NCI-H2196 (cell line): ENCODE measurements around the gene PPFIBP2.

Source experiments
- DNase-seq: peaks from one replicate; lab custom pipeline; 2025; ENCODE audit not compliant: unreplicated experiment; lab: John Stamatoyannopoulos, UW

Gene PPFIBP2

DNA sequence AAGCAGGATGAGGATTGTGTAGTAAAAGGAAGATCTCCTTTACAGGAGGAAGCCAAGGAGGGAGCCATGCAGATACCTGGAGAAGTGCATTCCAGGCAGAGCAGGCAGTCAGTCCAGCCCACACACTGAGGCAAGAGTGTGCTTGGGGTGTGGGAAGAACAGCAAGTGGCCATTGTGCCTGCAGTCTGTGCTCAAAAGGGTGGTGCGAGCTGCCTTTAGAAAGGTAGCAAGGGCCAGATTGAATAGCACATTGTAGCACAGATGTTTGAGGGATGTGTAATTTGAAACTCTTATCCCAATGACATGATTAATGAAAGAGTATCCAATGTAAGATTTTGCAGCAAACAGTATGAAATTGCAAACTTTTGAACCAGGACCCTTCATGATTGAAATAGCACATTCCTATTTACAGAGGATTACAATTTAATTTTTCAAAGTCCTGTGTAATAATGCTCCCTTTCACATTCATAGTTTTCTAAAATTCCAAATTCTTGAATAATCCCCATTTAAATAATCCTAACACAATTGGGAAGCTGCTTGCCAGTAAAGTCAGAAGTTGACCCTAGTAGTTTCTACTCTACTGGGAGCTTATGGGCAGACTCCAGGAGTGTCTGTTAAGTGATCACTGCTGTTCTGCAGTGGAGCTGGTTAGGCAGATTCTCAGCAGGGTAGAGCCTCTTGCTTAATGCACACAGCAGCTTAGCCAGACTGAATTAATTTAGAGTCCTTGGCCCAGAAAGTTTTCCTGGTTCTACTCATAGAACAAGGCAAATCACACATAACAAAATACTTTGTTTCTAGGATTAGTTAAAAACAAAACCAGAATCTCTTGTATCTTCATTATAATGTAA is 81.4 kb downstream of the PPFIBP2 start:
- DNase-seq: no peak

GRCh38 chr11:7595951-7596350 is 82.2 kb downstream of the PPFIBP2 start:
- no peak for DNase-seq

GRCh38 chr11:7596975-7597391 is 83.2 kb downstream of the PPFIBP2 start:
- peak; percentile 44 for DNase-seq

DNA sequence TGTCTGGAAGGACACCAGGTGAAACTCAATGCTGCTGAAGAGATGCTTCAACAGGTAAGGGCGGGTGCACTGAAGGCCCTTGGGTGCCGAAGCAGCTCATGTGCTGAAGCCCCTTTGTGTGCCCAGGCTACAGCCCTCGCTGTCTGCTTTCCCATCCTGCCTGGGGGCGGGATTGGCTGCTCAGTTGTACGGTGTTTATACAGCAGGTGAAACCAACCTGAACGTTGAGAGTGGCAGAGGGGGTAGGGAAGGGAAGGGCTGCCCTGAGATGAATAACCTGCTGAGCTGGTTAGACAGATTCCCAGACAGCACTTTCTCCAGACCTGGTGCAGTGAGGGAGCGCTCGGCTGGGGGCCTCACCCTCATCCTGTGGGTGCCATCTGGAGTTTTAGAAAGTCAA is 83.8 kb downstream of the PPFIBP2 start:
- peak; percentile 76 for DNase-seq

GRCh38 chr11:7599209-7599608 is 85.4 kb downstream of the PPFIBP2 start:
- no peak for DNase-seq

DNA sequence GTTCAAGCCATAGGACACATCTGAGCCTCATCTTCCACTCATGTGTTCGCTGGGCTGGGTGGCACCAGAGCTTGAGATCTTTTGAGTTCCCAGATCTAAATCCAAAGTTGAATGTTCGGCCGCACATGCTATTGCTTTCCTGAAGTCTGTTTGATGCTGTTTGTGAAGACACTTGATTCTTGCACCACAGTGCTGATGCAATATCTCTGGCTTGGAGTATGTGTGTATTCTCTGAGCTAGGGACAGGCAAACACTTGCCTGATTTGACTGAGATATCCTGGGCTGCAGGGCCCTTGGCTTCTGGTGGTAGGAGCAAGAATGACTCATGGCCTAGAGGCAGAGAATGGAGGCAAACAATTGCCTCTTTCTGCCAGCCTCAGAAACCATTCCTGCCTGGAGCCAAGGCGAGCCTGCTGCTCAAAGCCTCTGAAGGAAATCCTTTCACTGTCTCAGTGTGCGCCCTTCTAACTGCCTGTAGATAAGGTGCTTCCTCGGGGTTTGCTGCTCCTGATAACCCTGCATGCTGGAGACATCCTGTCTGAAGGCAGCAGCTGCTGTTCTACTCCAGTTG is 86.5 kb downstream of the PPFIBP2 start:
- DNase-seq: peak; percentile 47

GRCh38 chr11:7603031-7603781 is 89.4 kb downstream of the PPFIBP2 start:
- DNase-seq: no peak

DNA sequence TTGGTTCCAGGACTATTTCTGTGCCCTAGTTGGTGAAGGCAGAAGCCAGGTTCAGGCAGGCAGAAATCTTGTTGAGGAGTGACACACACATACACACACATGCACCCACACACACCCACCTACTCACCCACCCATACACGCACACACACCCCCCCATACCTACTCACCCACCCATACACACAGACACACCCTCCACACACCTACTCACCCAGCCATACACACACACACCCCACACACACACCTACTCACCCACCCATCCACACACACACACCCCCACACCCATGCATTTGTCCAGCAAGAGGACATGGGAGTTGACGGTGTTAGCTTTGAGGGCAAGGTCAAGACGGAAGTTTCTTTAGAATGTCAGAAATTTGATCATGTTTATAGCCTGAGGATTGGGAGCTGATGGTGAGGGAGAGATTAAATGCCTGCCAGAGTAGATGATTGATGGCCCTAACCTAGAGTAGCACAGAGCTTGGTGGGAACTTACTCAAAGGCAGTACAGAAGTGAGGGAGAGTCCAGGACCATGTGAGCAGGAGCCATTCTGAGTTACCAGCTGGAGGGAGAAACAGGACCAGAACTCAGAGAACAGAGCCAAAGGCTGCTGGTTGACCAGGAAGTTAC is 90.6 kb downstream of the PPFIBP2 start:
- DNase-seq: no peak

DNA sequence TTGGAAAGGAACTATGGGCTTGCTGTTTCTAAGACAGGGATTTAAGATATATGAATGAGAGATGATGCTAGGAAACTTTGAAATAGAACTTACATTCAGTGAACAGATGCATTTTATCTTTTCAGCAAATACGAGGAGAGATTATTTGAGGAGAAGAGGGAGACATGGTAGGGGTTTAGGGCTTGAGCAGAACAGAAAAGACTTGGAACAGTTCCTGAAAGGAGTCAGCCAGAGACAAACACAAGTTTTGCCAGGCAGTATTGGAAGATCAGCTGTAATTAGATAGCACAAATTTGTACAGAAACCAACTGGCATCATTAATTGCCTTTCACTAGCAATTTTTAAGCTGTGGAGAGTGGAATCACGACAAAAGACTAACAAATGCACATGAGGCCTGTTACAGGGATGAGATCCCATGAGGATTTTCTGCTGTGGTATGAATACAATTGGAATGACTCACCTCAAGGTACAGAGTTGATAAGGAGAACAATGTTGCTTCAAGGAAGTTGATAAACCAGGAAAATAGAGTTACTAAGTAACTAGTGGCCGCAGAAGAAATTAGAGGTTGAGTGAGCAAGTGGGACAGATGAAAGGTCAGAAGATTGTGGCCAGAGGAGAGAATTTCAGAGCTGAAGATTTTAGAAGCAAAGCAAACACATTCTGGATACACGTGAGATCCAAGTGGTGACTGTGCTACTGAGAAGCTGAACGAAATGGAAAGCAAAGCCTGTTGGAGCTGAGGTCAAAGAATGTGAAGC is 91.6 kb downstream of the PPFIBP2 start:
- no peak for DNase-seq

GRCh38 chr11:7606496-7606895 is 92.7 kb downstream of the PPFIBP2 start:
- no peak for DNase-seq

- DNase-seq: no peak
These were observed 95.2 kb downstream of the PPFIBP2 start for GRCh38 chr11:7609015-7609414.

- no peak for DNase-seq
These were observed 95.7 kb downstream of the PPFIBP2 start for GRCh38 chr11:7609521-7609920.

GRCh38 chr11:7610393-7610792 is 96.6 kb downstream of the PPFIBP2 start:
- no peak for DNase-seq

DNA sequence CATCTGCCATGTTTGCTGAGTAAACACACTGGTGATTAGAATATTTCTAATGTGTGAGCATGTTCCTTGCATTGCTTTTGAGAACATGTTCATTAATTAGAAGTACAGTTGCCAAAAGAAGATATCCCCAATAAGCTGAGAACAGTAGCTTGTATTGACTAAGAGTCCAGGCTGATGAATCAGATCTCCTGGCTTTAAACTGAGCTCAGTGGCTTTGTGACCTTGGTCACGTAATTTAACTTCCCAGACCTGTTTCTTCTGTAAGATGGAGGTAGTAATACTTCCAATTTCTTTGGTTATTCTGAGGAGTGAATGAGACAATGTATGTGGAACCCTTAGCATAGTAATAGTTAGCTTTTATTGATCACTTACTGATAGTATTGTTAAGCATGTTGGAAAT is 97.6 kb downstream of the PPFIBP2 start:
- no peak for DNase-seq

GRCh38 chr11:7612056-7612660 is 98.4 kb downstream of the PPFIBP2 start:
- no peak for DNase-seq

GRCh38 chr11:7612661-7613393 is 99.0 kb downstream of the PPFIBP2 start:
- DNase-seq: no peak

DNA sequence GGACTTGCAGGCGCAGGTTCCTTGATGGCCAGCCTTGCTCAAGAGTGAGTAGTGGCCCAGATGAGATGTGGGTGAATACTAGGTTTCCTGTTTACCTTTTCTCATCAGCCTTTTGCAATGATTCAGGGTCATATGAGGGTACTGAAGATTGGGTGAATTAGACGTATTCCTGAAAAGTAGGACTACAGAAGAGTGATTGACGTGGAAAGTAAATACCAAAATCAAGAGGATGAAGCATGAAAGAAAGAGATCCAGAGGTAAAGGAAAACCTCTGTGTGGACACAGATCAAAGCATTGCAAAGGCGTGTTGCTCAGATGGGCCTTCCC is 99.6 kb downstream of the PPFIBP2 start:
- no peak for DNase-seq

DNA sequence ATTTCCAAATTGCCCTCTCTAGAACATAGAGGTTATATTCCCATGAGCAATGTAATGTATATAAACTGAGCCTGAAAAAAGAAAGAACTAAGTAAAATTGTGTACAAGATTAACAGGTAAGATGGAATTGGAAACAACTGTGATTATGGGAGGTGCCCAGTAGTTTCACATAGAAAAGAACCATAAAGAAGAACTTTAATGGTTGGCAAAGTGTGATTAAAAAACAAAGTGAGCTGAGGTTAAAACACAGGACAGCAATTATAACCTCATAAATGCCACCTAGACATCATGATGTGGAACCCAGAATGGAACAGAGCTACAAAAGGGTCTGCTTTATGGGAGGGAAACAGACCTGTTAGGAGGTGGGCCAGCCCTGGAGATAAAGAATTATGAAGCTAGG is 100.9 kb downstream of the PPFIBP2 start:
- no peak for DNase-seq

DNA sequence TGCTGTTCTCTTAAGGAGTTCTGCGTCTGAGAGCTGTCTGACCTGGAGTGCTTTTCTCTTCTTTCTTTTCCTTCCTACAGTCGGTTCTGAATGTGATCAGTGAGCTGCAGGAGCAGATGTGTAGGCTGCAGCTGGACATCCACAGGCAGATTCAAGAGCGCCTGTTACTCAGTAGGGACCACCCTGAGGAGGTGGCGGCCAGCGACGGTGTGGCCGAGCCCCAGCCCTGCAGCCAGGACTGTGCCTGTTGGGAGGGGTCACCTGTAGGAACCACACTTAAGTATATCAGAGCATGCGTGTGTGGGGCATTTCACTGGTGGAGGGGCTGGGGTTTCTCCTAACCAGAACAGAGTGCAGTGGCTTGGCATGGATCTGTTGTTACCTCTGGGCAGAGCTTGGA is 103.2 kb downstream of the PPFIBP2 start:
- no peak for DNase-seq

- no peak for DNase-seq
These were observed 105.5 kb downstream of the PPFIBP2 start for GRCh38 chr11:7619322-7619721.
